ENCODE data around the gene HOXA3. TPM values are rescaled to one million over a fixed set of nuclear protein-coding genes. Genes with fewer than 3 reads are reported as not detected.

HOXA3 gene
- total RNA-seq, 1 experiment from 2014 or later, result not detected

DNA sequence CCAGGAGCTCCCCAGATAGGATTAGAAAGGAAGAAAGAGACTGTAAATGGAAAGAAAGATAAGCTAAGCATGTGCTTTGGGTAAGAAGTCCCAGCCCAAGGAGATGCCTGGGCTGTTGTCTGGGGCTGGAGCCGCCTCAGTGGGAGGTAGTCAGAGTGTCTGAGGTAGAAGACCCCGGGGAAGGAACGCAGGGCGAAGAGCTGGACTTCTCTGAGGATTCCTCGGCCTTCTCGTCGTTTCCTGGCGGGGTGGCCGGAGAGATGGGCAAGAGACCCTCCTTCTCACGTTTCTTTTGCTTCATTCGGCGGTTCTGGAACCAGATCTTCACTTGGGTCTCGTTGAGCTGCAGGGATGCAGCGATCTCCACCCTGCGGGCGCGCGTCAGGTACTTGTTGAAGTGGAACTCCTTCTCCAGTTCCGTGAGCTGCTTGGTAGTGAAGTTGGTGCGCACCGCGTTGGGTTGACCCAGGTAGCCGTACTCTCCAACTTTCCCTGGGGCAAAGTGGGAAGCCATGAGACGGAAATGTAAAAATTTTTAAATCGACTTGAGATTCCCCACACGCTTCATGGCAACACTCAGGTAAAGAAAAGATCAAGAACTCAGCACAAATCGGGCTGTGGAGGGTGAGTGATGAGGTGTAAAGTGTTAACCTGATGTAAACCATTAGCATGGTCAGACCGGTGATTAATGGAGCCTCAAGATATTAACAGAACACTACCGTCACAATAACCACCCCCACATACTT lies 57.9 kb downstream of the HOXA3 start:
- TF ChIP-seq, protein P1, sequence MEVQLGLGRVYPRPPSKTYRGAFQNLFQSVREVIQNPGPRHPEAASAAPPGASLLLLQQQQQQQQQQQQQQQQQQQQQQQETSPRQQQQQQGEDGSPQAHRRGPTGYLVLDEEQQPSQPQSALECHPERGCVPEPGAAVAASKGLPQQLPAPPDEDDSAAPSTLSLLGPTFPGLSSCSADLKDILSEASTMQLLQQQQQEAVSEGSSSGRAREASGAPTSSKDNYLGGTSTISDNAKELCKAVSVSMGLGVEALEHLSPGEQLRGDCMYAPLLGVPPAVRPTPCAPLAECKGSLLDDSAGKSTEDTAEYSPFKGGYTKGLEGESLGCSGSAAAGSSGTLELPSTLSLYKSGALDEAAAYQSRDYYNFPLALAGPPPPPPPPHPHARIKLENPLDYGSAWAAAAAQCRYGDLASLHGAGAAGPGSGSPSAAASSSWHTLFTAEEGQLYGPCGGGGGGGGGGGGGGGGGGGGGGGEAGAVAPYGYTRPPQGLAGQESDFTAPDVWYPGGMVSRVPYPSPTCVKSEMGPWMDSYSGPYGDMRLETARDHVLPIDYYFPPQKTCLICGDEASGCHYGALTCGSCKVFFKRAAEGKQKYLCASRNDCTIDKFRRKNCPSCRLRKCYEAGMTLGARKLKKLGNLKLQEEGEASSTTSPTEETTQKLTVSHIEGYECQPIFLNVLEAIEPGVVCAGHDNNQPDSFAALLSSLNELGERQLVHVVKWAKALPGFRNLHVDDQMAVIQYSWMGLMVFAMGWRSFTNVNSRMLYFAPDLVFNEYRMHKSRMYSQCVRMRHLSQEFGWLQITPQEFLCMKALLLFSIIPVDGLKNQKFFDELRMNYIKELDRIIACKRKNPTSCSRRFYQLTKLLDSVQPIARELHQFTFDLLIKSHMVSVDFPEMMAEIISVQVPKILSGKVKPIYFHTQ (CRISPR knock-in tag; IDR thresholded peaks at IDR 0.05), result no peak
- TF ChIP-seq NFATC4 (CRISPR knock-in tag; IDR thresholded peaks at IDR 0.05) (no peak), NR2C2 (CRISPR knock-in tag; IDR thresholded peaks at IDR 0.05) (no peak), EMX1 (CRISPR knock-in tag; IDR thresholded peaks at IDR 0.05) (no peak), TP53 (CRISPR knock-in tag; IDR thresholded peaks at IDR 0.05) (no peak), JAZF1 (CRISPR knock-in tag; IDR thresholded peaks at IDR 0.05) (no peak), ZNF396 (CRISPR knock-in tag; IDR thresholded peaks at IDR 0.05; ENCODE audit: borderline replicate concordance) (no peak), ZNF219 (CRISPR knock-in tag; IDR thresholded peaks at IDR 0.05; ENCODE audit: borderline replicate concordance) (no peak), NR3C1 (CRISPR knock-in tag; conservative IDR thresholded peaks at IDR 0.05; ENCODE audit: low read depth) (no peak), NFYB (CRISPR knock-in tag; conservative IDR thresholded peaks at IDR 0.05; ENCODE audit: low read depth) (no peak)
- TF ChIP-seq, protein P2, sequence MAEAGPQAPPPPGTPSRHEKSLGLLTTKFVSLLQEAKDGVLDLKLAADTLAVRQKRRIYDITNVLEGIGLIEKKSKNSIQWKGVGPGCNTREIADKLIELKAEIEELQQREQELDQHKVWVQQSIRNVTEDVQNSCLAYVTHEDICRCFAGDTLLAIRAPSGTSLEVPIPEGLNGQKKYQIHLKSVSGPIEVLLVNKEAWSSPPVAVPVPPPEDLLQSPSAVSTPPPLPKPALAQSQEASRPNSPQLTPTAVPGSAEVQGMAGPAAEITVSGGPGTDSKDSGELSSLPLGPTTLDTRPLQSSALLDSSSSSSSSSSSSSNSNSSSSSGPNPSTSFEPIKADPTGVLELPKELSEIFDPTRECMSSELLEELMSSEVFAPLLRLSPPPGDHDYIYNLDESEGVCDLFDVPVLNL (CRISPR knock-in tag; IDR thresholded peaks at IDR 0.05; ENCODE audit: borderline replicate concordance, low read depth), result no peak
- Mint-ChIP-seq H3K27me3 (ENCODE audit: low read depth) (peaks cover 100% of the 10 kb centered on the region), H3K36me3 (peaks cover 6% of the 10 kb centered on the region), H3K4me1 (peaks cover 70% of the 10 kb centered on the region), H3K9me3 (no peaks in the 10 kb centered on the region), H3K4me3 (peak overlapping the region; percentile 76; the same call in 1 of the 2 replicates), H3K27ac (no peak overlapping the region)
- CTCF ChIA-PET, result interaction anchor here (0.8 to 1.3 kb wide), 3 partner anchors 21 to 102 kb away, joined by 3 read pairs; no protein-coding TSS in a partner anchor
- POLR2A ChIA-PET, result no interaction called here
- ATAC-seq (no peak), DNase-seq (ENCODE audit: low spot score) (no peak)

DNA sequence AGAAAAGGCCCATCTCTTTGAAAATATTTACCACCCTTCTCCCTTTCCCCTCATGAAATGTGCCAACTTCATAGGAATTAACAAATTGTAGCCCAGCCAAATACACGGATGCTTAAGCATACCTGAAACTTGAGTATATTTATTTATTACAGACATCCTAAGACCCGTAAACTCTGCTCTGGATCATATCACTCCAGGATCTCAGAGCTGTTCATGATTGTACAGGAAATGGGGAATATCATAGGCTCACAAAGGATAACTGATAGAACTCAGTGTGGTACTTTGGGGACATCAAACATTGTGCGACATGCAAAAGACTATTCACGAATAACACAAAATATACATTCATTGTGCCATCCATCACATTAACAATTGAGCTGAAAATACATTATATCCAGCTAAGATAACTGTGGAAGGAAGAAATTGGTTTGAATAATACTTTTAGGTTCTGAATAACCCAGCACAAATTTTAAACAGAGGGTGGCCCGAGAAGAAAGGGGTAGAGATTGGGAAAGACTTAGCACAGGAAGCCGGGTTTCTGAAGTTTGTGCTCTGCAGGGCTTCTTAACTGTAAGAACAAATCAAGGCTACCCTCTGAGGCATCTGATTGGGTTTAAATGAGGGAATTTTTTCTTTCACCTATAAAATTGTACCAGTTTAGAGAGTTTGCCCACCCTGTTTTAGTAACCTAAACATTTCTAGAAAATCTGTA lies 59.0 kb downstream of the HOXA3 start:
- Mint-ChIP-seq H3K4me3 (no peak overlapping the region), H3K27me3 (ENCODE audit: low read depth) (peaks cover 100% of the 10 kb centered on the region), H3K9me3 (no peaks in the 10 kb centered on the region), H3K27ac (no peak overlapping the region), H3K4me1 (peaks cover 65% of the 10 kb centered on the region), H3K36me3 (0 out of 2 replicates have a peak, but pooled peaks cover 5% of the 10 kb centered on the region)
- CTCF ChIA-PET, result interaction anchor here (1.0 to 2.9 kb wide), 2 partner anchors 57 to 86 kb away, joined by 3 to 8 read pairs; no protein-coding TSS in a partner anchor
- DNase-seq (ENCODE audit: low spot score) (no peak), ATAC-seq (no peak)
- POLR2A ChIA-PET, result no interaction called here
- TF ChIP-seq, protein P3, sequence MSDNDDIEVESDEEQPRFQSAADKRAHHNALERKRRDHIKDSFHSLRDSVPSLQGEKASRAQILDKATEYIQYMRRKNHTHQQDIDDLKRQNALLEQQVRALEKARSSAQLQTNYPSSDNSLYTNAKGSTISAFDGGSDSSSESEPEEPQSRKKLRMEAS (CRISPR knock-in tag; IDR thresholded peaks at IDR 0.05), result no peak
- TF ChIP-seq, protein P4, sequence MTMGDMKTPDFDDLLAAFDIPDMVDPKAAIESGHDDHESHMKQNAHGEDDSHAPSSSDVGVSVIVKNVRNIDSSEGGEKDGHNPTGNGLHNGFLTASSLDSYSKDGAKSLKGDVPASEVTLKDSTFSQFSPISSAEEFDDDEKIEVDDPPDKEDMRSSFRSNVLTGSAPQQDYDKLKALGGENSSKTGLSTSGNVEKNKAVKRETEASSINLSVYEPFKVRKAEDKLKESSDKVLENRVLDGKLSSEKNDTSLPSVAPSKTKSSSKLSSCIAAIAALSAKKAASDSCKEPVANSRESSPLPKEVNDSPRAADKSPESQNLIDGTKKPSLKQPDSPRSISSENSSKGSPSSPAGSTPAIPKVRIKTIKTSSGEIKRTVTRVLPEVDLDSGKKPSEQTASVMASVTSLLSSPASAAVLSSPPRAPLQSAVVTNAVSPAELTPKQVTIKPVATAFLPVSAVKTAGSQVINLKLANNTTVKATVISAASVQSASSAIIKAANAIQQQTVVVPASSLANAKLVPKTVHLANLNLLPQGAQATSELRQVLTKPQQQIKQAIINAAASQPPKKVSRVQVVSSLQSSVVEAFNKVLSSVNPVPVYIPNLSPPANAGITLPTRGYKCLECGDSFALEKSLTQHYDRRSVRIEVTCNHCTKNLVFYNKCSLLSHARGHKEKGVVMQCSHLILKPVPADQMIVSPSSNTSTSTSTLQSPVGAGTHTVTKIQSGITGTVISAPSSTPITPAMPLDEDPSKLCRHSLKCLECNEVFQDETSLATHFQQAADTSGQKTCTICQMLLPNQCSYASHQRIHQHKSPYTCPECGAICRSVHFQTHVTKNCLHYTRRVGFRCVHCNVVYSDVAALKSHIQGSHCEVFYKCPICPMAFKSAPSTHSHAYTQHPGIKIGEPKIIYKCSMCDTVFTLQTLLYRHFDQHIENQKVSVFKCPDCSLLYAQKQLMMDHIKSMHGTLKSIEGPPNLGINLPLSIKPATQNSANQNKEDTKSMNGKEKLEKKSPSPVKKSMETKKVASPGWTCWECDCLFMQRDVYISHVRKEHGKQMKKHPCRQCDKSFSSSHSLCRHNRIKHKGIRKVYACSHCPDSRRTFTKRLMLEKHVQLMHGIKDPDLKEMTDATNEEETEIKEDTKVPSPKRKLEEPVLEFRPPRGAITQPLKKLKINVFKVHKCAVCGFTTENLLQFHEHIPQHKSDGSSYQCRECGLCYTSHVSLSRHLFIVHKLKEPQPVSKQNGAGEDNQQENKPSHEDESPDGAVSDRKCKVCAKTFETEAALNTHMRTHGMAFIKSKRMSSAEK (CRISPR knock-in tag; IDR thresholded peaks at IDR 0.05; ENCODE audit: borderline replicate concordance), result no peak
- TF ChIP-seq NR3C1 (CRISPR knock-in tag; conservative IDR thresholded peaks at IDR 0.05; ENCODE audit: low read depth), result no peak
- TF ChIP-seq, protein P5, sequence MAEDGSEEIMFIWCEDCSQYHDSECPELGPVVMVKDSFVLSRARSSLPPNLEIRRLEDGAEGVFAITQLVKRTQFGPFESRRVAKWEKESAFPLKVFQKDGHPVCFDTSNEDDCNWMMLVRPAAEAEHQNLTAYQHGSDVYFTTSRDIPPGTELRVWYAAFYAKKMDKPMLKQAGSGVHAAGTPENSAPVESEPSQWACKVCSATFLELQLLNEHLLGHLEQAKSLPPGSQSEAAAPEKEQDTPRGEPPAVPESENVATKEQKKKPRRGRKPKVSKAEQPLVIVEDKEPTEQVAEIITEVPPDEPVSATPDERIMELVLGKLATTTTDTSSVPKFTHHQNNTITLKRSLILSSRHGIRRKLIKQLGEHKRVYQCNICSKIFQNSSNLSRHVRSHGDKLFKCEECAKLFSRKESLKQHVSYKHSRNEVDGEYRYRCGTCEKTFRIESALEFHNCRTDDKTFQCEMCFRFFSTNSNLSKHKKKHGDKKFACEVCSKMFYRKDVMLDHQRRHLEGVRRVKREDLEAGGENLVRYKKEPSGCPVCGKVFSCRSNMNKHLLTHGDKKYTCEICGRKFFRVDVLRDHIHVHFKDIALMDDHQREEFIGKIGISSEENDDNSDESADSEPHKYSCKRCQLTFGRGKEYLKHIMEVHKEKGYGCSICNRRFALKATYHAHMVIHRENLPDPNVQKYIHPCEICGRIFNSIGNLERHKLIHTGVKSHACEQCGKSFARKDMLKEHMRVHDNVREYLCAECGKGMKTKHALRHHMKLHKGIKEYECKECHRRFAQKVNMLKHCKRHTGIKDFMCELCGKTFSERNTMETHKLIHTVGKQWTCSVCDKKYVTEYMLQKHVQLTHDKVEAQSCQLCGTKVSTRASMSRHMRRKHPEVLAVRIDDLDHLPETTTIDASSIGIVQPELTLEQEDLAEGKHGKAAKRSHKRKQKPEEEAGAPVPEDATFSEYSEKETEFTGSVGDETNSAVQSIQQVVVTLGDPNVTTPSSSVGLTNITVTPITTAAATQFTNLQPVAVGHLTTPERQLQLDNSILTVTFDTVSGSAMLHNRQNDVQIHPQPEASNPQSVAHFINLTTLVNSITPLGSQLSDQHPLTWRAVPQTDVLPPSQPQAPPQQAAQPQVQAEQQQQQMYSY (CRISPR knock-in tag; IDR thresholded peaks at IDR 0.05), result no peak
- no peak for TF ChIP-seq FOXJ3 (CRISPR knock-in tag; IDR thresholded peaks at IDR 0.05; ENCODE audit: borderline replicate concordance)
- TF ChIP-seq SMAD3 (CRISPR knock-in tag; IDR thresholded peaks at IDR 0.05; ENCODE audit: borderline replicate concordance), result no peak
- TF ChIP-seq, protein P1 (CRISPR knock-in tag; IDR thresholded peaks at IDR 0.05), result no peak
- no peak for TF ChIP-seq GRHL2 (CRISPR knock-in tag; IDR thresholded peaks at IDR 0.05; ENCODE audit: insufficient replicate concordance, severe bottlenecking)

All from WTC11 (cell line).